Measurements from ENCODE around the gene REEP1.

DNA sequence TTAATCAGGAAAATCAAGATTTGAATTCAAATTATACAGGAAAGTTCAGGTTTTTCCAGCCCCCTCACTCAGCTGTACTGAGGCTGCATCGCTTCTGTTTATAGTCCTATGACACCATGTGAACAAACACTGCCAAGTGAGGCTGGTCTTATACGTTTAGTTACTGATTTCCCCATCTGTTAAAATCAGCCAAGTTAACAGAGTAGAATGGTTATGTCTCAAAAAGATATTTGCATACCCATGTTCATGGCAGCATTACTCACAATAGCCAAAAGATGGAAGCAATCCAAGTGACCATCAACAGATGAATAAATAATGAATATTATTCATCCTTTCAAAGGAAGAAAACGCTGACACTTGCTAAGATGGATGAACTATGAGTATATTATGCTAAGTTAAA lies 43.8 kb downstream of the REEP1 start:
- TF ChIP-seq, protein P1, sequence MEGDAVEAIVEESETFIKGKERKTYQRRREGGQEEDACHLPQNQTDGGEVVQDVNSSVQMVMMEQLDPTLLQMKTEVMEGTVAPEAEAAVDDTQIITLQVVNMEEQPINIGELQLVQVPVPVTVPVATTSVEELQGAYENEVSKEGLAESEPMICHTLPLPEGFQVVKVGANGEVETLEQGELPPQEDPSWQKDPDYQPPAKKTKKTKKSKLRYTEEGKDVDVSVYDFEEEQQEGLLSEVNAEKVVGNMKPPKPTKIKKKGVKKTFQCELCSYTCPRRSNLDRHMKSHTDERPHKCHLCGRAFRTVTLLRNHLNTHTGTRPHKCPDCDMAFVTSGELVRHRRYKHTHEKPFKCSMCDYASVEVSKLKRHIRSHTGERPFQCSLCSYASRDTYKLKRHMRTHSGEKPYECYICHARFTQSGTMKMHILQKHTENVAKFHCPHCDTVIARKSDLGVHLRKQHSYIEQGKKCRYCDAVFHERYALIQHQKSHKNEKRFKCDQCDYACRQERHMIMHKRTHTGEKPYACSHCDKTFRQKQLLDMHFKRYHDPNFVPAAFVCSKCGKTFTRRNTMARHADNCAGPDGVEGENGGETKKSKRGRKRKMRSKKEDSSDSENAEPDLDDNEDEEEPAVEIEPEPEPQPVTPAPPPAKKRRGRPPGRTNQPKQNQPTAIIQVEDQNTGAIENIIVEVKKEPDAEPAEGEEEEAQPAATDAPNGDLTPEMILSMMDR (IDR thresholded peaks at IDR 0.05) = no peak
- no peak for TF ChIP-seq EZH2 (IDR thresholded peaks at IDR 0.05; ENCODE audit: borderline replicate concordance, insufficient read depth, low read depth, low read length, poor library complexity, severe bottlenecking)

Measured in B cell (primary cell).